HG03066 (cell line): ENCODE data around the gene CNOT10.
"Not testable (repeated sequence)": the region's sequence is repeated elsewhere in the genome, so short reads cannot be mapped to it uniquely, and the experiment has no call there.

Experiments used
- ATAC-seq: cut with Tn5 transposase; IDR thresholded peaks from one replicate; pipeline ENCODE4 v1.9.1; 2021; ENCODE audit warnings: low read depth; ENCODE audit not compliant: unreplicated experiment

CNOT10 gene, protein sequence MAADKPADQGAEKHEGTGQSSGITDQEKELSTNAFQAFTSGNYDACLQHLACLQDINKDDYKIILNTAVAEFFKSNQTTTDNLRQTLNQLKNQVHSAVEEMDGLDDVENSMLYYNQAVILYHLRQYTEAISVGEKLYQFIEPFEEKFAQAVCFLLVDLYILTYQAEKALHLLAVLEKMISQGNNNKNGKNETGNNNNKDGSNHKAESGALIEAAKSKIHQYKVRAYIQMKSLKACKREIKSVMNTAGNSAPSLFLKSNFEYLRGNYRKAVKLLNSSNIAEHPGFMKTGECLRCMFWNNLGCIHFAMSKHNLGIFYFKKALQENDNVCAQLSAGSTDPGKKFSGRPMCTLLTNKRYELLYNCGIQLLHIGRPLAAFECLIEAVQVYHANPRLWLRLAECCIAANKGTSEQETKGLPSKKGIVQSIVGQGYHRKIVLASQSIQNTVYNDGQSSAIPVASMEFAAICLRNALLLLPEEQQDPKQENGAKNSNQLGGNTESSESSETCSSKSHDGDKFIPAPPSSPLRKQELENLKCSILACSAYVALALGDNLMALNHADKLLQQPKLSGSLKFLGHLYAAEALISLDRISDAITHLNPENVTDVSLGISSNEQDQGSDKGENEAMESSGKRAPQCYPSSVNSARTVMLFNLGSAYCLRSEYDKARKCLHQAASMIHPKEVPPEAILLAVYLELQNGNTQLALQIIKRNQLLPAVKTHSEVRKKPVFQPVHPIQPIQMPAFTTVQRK

DNA sequence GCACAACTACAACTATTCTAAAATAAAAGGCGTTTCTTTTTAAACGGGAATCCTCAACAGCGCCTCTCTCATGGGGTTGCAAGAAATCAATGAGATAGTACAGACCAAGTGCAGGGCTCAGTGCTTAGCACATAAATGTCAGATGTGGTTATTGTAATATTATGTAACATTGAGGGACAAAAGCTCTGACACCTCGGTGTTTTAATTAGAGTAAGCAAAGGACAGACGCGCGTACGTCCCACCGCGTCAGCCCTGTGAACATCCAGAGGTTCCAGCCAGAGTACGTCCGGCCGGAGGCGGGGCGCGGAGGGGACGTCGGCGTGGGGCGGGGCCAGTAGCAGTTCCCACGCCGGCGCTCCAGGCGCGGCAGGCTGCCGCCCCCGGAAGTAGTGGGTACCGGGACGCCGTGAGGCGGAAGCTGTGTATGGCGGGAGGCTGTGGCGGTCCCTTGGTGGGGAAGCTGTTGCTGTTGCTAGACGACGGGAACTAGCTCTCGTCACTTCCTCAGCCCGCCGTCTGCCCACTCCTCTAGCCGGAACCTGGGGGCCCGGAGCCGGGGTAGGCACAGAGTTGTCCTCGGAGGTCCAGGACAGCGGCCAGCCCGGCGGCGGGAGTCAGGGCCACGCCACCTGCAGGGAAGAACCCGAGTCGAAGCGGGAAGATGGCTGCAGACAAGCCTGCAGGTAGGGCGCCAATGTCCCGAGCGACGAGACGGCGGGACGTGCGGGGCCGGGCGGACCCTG, at the start of gene CNOT10:
TSS of gene CNOT10 (plus strand) at position 389 of the 743 bp plus-strand sequence. CDS start at position 662, 273 bp downstream.
- peak; percentile 98 for ATAC-seq

DNA sequence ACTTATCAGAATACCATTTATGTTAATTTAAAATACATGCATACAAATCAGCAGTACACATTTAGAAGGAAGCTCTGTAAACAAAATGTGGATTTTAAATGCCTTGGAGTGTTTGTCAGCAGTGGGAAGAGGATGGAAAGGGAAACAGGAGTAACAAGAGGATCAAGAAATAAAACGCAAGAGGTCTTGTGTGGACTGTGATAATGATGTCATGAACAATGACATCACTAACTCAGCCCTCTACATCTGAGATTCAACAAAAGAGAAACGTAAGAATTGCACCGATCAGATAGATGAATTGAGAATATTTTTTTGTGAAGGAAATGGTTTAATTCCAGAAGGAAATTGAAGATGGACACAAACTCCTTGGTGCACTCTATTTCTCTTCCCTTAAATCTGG, 44.0 kb upstream of the CNOT10 start:
- ATAC-seq = no peak

DNA sequence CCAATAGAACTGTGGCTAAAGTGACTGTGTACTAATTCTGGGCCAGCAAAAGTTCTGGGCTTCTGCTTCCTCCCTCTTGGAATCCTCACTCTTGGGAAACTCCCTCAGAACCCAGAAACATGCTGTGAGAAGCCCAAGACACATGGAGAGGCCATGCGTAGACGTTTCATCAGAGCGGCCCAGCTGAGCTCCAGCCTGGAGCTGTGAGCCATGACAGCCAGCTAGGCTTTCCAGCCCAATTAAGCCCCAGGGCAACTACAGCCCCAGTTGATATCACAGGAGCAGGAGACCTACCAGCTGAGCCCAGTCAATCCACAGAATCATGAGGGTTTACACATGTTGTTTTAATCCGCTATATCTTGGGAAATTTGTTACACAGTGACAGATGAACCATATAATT, 43.6 kb upstream of the CNOT10 start:
- no peak for ATAC-seq

DNA sequence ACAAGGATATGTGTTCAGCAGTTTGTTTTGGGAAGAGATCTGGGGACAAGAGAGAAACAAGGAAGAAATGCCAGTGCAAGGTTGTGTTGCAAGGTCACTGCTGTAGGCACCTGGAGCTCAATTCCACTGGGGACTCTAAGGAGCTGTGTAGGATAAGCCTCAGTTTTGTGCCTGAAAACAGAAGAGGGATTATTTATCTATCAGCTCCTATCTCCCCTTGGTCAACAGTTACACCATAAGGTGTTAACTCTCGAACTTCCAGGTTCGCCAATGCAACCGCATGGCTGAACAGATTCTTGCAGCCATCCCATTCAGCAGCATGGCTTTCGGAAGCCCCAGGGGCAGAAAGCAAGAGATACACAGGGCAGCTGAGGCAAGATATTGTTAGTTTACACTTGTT, 41.6 kb upstream of the CNOT10 start:
- ATAC-seq = no peak

DNA sequence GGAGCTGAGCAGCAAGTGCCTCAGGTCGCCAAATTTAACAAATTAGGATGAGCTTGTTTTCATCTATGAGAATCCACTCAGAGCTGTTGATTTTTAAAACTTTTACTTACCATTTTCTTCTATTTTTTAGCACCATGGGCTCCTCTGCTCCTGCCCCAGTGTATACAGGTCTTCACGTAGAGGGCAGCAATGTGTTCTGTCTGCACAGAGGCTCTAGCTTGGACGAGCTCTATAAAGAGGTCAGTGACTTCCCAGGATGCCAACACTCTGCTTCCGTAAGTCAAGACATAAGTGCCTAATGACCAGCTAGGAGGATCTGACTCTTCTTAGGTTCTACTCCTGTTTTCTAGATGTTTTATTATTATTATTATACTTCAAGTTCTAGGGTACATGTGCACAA, 41.2 kb upstream of the CNOT10 start:
- no peak for ATAC-seq

DNA sequence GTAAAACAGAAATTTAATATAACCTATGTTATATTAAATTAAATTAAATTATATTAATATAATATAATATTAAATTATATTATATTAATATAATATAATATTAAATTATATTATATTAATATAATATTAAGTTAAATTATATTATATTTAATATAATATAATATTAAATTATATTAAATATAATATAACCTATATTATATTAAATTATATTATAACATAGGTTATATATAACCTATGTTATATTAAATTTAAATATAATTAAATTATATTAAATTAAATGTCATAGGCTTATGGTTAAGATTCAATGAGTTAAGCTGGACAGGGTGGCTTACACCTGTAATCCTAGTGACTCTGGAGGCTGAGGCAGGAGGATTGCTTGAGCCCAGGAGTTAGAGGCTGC, 40.6 kb upstream of the CNOT10 start:
- no peak for ATAC-seq

DNA sequence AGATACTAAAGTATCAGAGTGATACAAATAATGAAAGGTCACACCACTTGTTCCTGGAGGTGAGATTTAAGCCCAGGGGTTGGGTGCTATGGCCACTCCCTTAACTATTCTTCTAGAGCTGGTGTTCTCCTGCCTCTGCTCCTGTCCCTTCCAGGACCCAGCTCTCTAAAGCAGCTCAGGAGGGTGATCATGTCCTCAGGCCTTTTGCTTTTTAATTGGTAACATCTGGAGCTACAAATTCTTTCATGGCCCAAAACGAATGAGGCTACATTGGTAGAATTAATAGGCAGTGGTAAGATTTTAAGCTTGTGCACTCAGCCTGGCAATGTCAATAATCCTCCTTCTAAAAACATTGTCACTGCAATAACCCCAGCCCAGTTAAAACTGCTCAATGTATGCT, 38.2 kb upstream of the CNOT10 start:
- no peak for ATAC-seq

DNA sequence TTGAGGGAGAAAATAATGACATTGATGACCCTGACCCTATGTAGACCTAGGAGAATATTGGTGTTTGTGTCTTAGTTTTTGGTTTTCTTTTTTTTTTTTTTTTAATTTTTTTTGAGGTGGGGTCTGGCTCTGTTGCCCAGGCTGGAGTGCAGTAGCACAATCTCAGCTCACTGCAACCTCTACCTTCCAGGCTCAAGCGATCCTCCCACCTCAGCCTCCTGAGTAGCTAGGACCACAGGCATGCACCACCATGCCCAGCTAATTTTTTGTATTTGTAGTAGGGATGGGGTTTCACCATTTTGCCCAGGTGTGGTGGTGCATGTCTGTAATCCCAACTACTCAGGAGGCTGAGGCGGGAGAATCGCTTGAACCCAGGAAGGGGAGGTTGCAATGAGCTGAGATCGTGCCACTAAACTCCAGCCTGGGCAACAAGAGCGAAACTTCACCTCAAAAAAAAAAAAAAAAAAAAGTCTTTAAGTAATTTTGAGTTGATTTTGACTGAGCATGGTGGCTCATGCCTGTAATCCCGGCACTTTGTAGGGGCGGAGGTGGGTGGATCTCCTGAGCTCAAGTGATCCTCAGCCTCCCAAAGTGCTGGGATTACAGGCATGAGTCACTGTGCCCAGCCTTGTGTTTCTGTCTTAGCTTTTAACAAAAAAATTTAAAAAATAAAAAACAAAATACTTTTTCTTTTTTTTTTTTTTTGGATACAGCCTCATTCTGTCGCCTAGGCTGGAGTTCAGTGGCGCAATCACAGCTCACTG, 32.5 kb upstream of the CNOT10 start:
- not testable (repeated sequence) for ATAC-seq

DNA sequence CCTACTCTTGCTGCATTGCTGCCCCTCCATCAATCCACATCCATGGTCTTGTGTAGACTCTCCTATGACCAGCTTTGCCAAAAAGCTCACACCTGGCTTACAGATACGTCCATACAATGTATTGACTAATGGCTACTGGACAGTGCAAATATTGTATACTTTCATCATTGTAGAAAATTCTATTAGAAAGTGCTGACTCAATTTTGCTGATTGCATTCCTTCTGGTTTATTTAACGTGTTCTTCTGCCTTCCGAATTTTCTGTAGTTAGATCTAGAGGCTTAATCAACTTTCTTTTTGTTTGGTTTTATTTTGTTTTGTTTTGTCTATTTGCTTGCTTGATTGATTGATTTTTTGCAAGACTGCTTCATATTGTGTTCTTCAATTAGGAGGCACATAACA, 29.8 kb upstream of the CNOT10 start:
- ATAC-seq = no peak

DNA sequence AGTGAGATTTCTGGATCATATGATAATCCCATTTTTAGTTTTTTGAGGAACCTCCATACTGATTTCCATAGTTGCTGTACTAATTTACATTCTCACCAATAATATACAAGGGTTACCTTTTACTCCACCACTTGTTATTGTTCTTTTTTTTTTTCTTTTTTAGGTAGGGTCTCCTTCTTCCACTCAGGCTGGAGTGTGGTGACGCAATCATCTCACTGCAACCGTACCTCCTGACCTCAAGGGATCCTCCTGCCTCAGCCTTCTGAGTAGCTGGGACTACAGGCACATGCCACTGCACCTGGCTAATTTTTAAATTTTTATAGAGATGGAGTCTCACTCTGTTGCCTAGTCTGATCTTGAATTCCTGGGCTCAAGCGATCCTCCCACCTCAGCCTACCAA, 24.4 kb upstream of the CNOT10 start:
- no peak for ATAC-seq

DNA sequence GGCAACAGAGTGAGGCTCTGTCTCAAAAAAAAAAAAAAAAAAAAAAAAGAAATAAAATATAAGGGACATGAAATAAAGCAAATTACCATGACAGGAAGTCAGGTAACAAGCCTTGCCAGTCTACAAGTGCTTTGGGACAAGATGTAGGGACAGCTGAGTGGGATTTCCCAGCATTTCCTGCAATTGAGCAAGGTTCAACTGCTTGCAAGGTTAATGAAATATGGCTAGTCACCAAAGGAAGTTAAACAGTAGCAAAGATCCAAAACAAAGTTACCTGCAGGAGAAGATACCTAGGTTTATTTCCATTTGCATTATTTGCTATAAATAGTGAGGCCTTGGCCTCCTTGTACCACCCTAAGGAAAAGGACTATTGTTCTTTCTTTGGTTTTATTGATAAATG, 22.3 kb upstream of the CNOT10 start:
- ATAC-seq = no peak

DNA sequence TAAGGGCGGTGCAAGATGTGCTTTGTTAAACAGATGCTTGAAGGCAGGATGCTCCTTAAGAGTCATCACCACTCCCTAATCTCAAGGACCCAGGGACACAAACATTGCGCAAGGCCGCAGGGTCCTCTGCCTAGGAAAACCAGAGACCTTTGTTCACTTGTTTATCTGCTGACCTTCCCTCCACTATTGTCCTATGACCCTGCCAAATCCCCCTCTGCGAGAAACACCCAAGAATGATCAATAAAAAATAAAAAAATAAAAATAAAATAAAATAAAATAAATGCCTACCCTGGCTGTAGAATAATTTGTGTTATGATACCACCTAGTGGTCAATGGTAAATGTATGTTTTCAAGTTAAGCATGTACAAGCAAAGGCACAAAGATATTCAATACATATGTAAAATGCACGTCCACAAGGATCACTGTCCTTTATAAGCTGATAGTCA, 20.3 kb upstream of the CNOT10 start:
- not testable (repeated sequence) for ATAC-seq

DNA sequence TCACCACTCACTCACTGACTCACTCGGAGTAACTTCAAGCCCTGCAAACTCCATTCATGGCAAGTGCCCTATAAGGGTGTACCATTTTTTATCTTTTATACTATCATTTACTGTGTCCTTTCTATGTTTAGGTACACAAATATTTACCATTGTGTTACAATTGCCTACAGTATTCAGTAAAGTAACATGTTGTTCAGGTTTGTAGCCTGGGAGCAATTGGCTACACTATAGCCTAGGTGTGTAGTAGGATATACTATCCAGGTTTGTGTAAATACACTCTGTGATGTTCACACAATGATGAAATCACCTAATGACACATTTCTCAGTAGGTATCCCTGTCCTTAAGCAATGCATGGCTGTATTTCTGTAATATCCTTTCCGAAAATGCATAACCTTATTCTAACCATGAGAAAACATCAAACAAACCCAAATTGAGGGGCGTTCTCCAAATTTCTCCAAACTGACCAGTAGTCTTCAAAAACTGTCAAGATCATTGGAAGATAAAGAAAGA, 17.9 kb upstream of the CNOT10 start:
- no peak for ATAC-seq

DNA sequence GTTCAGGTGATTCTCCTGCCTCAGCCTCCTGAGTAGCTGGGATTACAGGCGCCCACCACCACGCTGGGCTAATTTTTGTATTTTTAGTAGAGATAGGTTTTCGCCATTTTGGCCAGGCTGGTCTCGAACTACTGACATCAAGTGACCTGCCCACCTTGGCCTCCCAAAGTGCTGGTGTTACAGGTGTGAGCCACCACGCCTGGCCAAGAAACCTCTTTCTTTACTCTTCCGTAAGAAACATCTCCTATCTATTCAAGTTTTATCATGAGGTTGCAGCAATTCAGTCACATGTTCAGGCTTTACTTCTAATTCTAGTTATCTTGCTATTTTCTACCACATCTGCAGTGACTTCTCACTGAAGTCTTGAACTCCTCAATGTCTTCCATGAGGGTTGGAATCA, 15.8 kb upstream of the CNOT10 start:
- not testable (repeated sequence) for ATAC-seq

DNA sequence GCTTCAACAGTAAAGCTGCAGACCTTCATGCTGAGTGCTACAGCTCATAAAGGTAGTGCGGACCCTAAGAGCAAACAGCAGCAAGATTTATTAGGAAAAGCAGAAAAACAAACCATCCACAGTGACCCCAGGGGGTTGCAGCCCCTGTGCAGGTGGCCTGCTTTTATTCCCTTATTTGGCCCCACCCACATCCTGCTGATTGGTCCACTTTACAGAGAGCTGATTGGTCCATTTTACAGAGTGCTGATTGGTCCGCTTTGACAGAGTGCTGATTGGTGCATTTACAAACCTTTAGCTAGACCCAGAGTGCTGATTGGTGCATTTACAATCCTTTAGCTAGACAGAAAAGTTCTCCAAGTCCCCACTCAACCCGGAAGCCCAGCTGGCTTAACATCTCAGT, 11.3 kb upstream of the CNOT10 start:
- not testable (repeated sequence) for ATAC-seq

DNA sequence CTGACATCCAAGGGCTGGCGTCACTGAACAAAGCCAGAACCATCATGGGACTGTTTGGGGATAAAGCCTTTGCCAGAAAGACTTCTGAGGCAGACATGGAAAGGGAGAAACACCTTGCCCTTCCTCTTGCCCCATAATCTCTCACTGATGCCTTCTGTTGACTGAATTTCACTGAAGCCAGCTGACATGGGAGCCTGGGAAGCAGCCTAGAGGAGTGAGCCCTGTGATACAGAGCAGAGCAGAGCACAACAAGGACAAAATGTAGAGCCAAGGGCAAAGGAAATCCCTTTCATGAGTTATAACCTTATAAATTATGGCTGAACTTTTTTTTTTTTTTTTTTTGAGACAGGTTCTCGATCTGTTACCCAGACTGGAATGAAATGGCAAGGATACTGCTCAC, 9.8 kb upstream of the CNOT10 start:
- no peak for ATAC-seq

DNA sequence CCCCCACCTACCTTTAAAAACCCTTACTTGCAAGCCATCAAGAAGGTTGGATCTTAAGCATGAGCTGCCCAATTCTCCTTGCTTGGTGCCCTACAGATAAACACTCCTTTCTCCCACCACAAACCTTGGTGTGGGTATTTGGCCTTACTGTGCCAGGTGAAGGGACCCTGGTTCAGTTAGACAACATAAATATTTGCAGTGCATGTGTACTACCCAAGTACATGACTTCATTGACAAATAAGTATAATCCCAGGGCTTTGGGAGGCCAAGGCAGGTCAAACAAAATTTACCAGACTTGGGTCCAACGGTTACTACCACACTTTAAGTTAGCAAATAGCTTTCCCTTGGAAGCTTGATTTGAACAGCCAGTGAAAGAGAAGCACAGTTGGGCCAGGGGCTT, 9.3 kb upstream of the CNOT10 start:
- no peak for ATAC-seq

DNA sequence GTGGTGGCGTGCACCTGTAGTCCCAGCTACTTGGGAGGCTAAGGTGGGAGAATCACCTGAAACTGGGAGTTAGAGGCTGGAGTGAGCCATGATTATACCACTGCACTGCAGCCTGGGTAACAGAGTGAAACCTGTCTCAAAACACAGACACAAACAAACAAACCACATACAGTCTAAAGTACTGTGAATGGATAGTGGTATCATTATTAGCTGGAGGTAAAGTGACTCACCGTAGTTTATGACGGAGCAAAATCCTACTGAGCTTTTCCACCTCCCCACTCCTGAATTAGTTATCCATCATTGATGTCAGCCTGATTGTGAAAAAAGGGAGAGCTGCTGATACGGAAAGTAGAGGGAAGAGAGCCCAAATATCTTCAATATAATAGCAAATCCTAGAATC, 3.2 kb upstream of the CNOT10 start:
- no peak for ATAC-seq

DNA sequence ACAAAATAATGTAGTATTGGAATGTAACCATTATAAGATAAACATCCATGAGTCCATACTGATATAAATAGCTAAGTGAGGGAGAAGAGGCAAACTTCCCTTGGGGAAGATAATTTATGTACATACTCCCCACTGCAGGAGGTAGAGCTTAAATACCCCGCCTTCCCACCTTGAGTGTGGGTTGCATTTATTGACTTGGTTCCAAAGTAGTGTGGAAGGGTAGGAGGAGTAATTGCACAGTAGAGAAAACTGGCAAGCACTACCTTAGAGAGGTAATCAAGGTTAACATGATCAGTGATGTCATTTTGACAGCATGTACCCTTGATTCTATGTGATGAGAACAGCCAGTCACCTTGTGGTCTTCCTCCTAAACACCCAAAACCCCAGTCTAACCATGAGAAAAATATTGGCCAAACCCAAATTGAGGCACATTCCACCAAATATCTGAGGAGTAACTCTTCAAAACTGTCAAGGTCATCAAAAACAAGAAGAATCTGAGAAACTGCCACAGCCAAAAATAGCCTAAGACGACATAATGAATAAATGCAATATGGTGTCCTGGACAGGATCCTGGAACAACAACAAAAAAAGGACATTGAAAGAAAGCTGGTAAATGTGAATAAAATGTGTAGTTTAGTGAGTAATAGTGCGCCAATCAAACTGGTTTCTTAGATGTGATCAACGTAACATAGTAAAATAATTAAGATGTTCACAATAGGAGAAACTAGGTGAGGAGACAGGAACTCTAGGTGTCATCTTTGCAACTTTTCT, 774 bp upstream of the CNOT10 start:
- no peak for ATAC-seq
